Fibroblast of villous mesenchyme (primary cell): ENCODE results near the gene OTUD3. TPM values are rescaled to one million over a fixed set of nuclear protein-coding genes. Genes with fewer than 3 reads are reported as not detected.

Experiments
- DNase-seq: peaks from one replicate; pipeline ENCODE4 v3.0.0-alpha.2; 2010; ENCODE audit warnings: low read depth
- H3K4me3 ChIP-seq: 2 replicates; pipeline ENCODE4 v1.5.1; 2011; ENCODE audit warnings: low read depth, mild to moderate bottlenecking, low read length
- total RNA-seq: library from RNA; depleted of rRNA; stranded (reverse); fragments of >200 nt; gene quantifications from 2 replicates; pipeline ENCODE4 v1.2.3, GENCODE V29; 2012
- TF ChIP-seq, protein P1 (sequence below): IDR thresholded peaks from 2 replicates; pipeline ENCODE4 v1.5.1; 2012; ENCODE audit warnings: low read depth, mild to moderate bottlenecking, low read length; ENCODE audit not compliant: insufficient read depth

The OTUD3 gene
- total RNA-seq, 1 donor = 13.4 TPM

DNA sequence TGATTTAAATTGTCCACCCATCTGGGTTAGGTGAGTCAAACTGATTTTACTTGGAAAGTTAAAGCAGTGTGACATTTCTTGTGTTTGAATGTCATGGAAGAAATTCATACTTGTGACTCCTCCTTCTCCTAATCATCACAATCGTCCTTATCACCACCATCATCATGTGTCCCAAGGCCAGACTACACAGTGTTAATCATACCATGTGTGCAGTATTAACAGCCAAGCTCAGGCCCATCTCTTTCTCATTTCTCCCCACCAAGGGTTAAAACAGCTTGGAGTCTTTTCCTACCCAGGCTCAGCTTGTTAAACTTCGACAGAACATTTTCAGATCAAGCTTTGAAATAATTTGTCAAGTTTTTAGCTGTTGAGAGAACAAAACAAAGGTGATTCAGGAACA is 63.7 kb downstream of the OTUD3 start:
- TF ChIP-seq, protein P1, sequence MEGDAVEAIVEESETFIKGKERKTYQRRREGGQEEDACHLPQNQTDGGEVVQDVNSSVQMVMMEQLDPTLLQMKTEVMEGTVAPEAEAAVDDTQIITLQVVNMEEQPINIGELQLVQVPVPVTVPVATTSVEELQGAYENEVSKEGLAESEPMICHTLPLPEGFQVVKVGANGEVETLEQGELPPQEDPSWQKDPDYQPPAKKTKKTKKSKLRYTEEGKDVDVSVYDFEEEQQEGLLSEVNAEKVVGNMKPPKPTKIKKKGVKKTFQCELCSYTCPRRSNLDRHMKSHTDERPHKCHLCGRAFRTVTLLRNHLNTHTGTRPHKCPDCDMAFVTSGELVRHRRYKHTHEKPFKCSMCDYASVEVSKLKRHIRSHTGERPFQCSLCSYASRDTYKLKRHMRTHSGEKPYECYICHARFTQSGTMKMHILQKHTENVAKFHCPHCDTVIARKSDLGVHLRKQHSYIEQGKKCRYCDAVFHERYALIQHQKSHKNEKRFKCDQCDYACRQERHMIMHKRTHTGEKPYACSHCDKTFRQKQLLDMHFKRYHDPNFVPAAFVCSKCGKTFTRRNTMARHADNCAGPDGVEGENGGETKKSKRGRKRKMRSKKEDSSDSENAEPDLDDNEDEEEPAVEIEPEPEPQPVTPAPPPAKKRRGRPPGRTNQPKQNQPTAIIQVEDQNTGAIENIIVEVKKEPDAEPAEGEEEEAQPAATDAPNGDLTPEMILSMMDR = no peak
- H3K4me3 ChIP-seq = no peak overlapping the region
- no peak for DNase-seq

DNA sequence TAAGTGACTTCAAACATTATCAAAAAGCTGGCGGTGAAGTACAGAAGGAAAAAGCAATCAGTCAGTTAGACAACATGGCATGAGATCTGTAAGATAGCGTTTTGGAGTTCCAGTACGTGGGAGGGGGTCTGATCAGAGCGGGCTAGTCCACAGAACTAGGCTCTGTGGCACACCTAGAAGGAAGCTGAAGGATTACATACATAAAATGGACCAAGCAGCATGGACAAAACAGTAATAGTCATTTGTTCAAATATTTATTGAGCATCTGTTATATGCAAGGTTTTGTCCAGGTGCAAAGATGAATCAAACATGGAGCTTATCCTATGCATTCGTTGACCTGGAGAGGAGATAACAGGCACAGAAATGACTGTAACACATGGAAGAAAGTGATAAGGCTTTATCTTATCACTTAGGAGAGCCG is 64.1 kb downstream of the OTUD3 start:
- no peak overlapping the region for H3K4me3 ChIP-seq
- TF ChIP-seq, protein P1 = no peak
- DNase-seq = no peak

DNA sequence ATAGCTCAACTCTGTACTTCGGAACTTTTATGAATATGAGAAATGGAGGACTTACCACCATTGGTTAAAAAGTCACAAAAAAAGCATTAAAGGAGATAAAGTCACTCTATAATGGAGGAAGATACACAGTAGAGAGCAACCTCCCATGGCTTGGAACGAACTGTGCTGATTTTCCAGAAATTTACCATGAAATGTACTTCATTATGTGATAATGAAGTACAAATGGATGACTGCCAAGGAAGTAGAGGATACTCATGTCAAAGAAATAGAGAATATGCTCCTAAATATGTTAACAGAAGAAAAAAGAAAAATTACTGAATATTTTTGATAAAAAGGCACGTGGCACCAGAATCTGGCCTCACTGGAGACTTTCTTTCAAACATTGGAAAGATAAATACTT is 64.8 kb downstream of the OTUD3 start:
- TF ChIP-seq, protein P1 = no peak
- no peak for DNase-seq
- no peak overlapping the region for H3K4me3 ChIP-seq

DNA sequence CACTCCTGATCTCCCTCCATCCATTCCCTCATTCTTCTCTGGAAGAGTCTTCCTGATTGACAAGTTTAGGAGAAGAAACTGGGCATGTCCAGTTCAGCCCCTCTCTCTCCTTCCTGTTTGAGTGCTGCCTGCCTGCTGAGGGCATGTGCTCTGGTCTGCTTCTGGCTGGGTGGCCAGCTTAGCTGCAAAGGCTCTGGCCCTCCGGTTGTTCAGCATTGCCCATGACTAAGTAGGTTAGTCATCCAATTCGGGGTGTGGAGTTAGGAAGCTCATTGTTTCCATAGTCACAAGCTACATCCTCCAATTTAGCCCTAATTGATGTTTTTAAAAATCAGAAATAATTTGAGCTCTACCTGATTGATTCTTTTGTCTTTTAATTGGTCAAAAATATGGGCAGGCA is 66.8 kb downstream of the OTUD3 start:
- TF ChIP-seq, protein P1 = no peak
- DNase-seq = peak; percentile 16
- no peak overlapping the region for H3K4me3 ChIP-seq

DNA sequence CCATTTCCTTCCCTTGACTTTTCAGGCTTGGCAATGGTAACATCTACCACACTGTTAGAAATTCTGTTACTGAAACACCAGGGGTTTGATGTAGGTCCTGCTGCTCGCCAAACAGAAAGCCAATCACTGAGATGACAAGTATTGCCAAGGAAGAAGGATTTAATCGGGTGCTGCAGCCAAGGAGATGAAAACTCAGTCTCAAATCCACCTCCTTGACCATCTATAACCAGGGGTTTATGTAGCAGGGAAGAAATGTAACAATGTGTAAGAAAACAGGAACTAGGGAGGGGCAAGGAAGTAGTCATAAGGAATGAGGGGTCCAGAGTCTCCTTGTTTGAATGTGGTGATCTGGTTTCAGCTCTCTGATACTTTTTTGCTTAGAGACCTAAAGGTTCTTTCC is 71.9 kb downstream of the OTUD3 start:
- H3K4me3 ChIP-seq = no peak overlapping the region
- DNase-seq = no peak
- TF ChIP-seq, protein P1 = no peak

DNA sequence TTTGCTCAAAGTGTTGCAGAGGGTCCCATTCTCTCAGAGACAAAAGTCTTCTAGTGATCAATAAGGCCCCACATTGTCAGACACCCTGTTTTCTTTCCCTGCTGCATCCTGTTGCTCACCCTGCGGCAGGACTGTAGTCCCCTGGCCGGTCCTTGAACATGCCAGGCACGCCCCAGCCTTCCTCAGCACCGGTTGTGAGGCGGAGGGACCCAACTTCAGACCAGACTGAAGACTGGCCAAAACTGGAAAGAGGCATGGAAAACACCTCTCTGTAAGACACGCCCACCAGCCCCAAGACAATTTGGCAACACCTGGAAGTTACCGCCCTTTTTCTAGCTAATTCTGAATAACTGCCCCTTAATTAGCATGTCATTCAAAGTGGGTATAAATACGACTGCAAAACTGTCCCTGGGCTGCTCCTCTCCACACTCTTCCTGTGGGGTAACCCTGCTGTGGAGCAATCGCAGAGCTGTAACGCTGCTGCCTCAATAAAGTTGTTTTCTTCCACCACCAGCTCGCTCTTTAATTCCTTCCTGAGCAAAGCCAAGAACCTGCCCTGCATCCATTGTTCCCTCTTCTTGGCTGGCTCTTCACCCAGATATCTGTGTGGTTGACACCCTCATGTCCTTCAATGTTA is 73.5 kb downstream of the OTUD3 start:
- TF ChIP-seq, protein P1 = no peak
- DNase-seq = no peak
- no peak overlapping the region for H3K4me3 ChIP-seq

DNA sequence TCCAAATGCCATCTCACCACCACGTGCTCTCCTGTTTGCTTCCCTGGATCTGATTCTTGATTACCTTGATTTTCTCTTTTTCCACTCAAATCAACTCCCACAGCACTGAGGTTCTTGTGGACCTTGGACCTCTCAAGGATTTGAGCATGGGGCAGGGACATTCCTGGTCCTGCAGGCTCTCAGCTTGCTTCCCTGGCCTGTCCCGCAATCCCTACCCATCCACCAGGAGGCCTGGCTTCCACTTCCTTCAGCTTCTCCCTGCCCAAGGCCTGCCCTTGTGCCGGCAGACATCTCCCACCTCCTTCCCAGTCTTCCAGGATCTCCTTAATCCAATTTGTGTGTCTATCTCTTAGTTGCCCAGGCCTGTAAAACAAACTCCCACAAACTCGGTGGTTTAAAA is 75.6 kb downstream of the OTUD3 start:
- no peak for DNase-seq
- TF ChIP-seq, protein P1 = peak; percentile 18
- no peak overlapping the region for H3K4me3 ChIP-seq
